Germinal center (tissue), 1 donor: ENCODE results near the gene CPNE6.

Experiments used
- DNase-seq: peaks from one replicate; pipeline ENCODE4 v3.0.0; 2012; ENCODE audit warnings: mixed read lengths, low spot score

CPNE6 gene

DNA sequence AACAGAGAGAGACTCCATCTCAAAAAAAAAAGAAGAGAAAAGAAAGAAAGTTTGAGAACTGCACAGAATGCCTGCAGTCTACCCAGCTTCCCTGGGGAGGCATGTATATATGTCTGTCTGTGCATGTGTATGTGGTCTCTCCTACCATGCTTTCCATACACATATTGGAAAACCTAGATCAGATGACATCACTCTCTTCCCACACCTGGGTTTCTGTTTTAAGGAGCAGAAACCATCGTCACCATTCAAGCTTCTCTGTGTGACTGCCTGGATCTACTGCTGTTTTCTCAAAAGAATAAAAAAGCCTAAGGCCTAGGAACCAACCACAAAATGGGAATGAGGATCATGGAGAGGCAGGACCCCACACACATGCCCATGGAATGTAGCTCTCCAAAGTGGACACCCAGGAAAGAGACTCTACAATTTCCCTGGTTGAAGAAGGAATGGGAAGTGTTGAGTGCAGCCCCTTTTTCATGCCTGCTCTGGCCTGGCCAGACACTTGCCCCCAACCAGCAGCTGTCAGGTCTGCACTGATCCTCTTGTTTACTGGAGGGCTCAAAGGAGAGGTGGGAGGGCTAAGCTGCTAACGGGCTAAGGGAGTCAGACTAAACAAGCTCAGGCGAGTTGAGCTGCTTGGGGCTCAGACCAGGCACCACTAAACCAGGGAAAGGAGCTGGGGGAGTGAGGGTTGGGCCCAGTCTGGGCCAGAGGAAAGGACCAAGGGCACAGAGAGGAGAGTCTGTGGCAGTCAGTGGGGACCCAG is 15.0 kb downstream of the CPNE6 start:
- DNase-seq: no peak

DNA sequence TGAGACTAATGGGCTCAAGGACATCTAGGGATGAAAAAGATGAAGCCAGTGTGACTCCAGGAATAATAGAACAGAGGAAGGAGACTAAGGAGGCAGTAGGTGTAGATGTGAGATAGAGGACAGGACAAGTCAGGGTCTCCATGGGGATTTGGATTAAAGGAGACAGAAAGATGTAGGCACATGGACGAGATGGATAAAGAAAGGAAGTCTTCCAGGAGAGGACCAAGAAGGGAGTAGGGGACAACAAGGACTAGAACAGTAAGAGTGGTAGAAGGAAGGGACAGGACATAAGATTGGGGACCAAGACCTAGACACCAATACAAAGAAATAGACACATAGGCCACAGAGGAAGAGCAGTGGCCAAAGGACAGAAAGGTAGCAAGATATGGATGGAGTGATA is 15.6 kb downstream of the CPNE6 start:
- no peak for DNase-seq

DNA sequence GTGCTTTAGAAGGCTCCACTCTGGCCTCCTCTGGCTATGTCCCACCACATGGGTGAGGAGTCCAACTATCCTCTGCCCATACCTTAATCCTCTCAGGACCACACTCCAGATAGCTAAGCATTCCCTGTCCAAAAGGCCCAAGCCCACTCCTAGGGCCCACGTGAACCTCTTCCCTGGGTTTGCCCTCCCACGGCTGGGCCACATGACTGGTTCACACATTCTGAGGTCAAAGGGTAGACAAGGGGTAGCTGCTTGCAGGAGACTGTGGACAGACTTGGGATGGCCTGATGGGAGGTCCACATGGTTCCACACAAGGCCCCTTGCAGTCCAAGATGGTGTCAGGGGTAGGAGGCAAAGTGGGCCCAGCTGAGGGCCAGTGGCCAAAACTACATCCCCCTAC is 16.7 kb downstream of the CPNE6 start:
- no peak for DNase-seq

DNA sequence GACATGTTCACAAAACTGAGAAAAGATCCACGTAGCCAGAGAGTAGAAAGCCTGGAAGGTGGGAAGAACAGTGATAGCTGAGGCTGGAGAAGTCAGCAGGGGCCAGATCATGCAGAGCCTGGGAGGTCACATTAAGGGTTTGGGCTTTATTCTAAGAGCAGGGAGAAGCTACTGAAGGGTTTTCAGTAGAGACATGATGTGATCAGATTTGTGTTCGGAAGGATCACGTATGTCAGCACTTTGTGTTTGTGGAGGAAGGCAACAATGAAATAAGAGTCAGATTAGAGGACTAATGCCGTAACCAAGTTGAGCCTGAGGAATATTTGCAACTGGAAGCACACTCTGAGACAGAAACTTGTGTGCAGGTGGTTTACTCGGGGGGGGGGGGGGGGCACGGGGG is 18.5 kb downstream of the CPNE6 start:
- DNase-seq: no peak

DNA sequence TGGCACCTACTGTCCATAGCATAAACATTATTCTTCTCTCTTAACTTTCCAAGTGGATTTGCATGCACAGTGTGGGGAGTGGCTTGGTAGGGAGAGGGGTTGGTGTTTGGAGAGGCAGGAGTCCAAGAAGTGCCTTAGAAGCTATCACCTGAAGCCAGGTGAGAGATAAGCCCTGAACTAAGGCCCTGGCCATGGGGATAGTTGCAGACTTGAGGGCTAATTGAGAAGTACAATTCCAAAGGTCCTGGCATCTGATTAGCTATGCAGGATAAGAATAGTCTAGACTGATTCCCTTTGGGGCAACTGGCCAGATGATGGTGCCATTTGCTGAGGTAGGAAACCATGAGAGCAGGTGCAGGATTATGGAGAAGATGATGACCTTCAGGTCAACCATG is 20.7 kb downstream of the CPNE6 start:
- no peak for DNase-seq

DNA sequence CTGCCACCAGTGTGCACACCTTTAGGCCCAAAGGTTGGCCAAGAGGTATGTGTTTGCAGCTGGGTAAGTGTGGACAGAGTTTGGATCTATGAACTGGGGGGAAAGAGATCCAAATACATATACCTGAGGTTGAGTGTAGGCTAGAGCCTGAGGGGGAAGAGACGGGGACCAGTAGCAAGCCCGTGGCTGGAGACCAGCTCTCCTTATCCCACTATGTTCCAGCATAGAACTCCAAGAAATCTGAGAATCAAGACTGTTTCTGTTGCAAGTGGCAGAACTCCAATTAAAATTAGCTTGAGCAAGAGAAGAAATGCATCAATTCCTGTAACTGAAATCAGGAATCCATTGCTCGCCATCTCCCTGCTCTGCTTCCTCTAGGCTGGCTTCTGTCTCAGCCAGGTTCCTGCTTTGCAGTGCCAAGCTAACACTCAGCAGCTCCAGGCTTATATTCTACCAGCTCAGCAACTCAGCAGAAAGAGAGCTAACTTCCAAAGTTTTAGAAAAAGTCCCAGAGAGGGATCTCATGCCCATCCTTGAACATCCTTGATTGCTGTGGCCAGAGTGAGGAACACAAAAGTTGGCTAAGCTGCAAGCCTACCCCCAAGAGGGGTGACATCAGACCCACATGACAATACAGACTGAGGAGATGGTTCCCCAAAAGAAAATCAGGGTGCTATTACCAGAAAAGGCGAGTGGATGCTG is 21.3 kb downstream of the CPNE6 start:
- DNase-seq: no peak

DNA sequence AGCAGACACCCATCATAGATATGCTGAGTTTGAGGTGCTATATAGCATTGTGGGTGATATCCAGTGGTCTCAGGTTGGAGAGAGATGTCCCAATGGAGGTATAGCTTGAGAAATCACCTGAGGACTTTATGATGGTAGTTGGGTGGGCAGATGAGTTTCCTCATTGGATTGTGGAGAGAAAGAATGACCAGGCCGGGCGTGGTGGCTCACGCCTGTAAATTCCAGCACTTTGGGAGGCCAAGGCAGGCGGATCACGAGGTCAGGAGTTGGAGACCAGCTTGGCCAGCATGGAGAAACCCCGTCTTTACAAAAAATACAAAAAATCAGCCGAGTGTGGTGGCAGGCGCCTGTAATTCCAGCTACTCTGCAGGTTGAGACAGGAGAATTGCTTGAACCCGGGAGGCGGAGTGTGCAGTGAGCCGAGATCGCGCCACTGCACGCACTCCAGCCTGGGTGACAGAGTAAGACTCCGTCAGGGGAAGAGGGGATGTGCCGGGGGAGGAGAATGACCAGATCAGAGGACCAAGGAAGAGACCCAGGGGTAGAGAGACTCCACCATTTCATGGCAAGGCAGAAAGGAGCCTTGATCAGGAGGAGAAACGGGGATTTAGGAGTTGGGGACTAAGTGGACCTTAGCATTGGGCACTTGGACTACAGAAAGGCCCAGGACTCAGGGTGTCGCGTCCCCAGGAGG is 22.0 kb downstream of the CPNE6 start:
- no peak for DNase-seq

DNA sequence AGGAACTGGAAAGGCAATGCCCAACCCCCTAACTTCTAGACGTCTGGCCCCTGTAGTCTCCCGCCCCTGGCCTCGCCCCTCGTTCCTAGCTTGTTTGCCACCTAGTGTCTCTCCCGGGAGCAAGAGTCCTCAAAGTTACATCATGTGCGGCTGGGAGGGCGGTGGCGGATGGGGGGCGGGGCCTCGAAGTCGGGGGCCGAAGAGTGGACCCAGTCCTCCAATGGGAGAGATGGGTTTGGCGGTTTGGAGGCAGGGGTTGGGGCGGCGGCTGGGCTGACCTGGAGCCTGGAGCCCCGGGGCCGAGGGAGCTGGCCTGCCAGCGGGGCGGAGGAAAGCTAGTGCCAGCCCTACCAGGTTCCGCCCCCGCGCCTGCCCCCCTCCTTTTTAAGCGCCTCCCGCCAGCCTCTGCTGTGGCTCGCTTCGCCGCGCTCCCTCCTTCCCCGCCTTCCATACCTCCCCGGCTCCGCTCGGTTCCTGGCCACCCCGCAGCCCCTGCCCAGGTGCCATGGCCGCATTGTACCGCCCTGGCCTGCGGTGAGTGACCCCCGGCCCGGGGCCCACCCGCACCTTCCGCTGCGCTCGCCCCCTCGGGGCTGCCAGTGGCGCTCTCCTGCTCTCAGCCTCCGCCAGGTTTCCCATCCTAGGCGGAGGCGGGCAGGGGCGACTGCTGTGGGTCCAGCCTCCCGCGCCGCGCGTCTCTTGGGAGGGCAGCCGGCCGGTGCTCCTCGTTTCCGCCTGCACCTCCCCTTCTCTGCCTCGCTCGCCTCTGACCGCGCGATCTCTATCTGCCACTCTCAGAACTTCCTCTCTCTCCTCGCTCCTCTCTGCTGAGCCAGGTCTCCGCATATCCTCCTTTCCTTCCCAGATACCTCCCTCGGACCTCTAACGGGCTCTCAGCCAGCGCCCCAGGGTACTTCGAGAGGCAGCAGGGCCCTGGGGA is 22.8 kb downstream of the CPNE6 start, which contains the start of gene PCK2:
Gene PCK2, plus strand, starts transcription at position 411 of the 940 bp plus-strand sequence. Its CDS starts 95 bp downstream, at position 506.
- peak; percentile 86 for DNase-seq

DNA sequence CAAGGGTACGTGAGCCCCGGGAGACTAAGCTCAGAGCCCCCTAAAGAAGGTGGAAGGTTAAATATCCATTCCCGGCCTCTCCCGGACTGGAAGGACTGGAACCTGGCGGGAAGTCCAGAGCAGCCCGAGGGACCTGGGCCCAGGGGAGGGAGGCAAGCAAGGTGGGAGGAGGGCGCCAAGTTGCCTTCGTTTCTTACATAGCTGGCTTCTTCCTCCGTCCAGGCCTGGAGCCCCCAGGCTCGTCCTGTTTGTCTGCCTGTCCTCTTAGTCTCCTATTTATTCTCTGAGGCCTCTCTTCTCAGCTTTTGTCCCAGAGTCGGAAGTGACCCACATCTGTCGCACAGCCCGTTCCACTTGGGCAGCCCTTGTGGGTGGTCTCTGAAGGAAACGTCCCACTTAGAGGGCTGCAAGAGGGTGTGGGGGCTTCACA is 23.5 kb downstream of the CPNE6 start:
- DNase-seq: no peak

DNA sequence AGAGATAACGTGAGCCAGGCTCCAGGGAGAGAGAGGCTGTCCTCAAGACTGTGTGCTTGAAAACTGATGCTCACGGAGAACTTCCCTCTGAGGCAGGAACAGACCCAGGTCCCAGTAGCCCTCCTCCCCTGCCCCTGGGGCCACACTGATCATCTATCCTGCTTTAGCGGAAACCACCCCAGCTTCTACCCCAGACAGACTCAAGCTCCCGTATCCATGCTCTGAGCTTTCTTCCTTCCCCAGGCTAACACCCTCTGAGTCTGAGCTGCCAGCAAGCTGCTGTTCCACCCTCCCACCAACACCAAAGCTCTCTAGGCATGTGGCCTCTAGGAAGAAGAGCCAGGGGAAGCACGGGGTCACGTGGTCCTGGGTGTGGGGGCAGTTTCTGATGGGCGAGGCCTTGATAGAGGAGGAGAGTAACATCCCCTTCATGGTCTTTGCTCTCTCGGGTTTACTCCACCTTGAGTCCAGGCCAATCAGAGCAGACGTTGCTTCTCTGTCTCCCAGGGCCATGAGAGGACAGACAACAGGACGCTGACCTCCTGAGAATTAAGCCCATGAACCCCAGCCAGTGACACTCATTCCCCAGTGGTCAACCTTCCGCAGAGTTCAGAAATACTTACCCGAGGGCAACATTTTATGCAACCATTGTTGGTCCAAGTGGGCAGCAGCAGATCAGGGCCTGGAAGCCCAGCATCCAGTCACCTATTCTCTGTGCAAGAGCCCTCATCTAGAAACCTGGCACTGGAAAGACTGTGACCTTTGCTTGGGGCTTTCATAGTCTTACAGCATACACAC is 24.1 kb downstream of the CPNE6 start:
- DNase-seq: peak; percentile 63

DNA sequence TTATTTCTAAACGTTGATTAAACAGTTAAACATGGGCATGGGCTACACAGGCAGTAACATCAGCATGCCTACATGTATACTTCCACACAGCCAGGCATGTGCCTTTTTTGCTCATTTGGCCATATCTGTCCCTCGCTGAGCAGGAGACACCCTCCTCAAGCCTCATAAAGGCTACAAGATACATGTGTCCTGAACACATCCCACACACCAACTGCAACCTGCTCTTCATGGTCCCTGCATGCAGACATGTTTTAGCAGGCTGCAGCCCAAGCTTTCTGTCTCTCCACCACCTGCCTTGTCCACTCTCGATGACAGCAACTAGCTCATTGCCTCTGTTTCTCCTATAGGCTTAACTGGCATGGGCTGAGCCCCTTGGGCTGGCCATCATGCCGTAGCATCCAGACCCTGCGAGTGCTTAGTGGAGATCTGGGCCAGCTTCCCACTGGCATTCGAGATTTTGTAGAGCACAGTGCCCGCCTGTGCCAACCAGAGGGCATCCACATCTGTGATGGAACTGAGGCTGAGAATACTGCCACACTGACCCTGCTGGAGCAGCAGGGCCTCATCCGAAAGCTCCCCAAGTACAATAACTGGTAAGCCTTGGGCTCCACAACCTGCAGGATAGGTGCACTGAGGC is 25.3 kb downstream of the CPNE6 start:
- DNase-seq: no peak

DNA sequence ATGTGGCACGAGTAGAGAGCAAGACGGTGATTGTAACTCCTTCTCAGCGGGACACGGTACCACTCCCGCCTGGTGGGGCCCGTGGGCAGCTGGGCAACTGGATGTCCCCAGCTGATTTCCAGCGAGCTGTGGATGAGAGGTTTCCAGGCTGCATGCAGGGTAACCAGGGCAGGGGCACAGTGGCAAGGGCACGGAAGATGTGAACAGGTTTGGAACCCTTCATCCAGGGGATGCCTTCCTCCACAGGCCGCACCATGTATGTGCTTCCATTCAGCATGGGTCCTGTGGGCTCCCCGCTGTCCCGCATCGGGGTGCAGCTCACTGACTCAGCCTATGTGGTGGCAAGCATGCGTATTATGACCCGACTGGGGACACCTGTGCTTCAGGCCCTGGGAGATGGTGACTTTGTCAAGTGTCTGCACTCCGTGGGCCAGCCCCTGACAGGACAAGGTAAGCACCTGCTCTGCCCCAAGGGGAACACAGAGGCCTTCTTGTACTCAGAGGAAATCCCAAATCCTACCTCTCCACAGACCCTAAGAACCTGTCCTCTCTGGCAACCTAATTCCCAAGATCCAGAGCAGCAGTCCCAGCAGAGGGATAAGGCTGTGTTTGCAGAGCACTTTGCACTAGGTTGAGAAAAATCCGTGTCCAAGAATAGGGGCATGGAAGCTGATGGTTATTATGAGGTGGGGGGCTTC is 27.0 kb downstream of the CPNE6 start:
- no peak for DNase-seq

DNA sequence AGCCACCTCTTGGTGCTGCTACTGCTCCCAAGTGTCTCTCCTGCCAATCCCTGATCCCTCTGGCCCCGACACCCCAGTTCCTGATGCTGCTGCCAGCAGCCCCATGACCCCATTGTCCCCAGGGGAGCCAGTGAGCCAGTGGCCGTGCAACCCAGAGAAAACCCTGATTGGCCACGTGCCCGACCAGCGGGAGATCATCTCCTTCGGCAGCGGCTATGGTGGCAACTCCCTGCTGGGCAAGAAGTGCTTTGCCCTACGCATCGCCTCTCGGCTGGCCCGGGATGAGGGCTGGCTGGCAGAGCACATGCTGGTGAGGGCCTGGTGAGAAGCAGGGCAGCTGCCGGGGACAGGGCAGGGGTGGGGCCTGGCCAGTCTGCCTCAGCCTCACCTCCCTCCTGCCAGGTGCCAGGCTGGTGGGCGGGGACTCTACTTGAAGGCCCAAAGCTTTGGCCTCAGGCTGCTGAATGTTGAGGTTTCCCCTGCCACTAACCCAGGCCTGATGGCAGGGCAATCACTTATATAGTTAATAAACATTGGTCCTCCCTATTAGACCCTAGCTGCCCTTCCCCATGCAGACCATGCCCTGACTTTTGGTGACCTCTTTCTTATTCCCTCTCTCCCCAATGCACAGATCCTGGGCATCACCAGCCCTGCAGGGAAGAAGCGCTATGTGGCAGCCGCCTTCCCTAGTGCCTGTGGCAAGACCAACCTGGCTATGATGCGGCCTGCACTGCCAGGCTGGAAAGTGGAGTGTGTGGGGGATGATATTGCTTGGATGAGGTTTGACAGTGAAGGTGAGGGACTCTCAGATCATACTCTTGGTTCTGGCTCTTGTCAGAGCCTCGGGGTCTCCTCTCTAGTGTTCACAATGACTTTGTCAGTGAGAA is 27.8 kb downstream of the CPNE6 start:
- no peak for DNase-seq

DNA sequence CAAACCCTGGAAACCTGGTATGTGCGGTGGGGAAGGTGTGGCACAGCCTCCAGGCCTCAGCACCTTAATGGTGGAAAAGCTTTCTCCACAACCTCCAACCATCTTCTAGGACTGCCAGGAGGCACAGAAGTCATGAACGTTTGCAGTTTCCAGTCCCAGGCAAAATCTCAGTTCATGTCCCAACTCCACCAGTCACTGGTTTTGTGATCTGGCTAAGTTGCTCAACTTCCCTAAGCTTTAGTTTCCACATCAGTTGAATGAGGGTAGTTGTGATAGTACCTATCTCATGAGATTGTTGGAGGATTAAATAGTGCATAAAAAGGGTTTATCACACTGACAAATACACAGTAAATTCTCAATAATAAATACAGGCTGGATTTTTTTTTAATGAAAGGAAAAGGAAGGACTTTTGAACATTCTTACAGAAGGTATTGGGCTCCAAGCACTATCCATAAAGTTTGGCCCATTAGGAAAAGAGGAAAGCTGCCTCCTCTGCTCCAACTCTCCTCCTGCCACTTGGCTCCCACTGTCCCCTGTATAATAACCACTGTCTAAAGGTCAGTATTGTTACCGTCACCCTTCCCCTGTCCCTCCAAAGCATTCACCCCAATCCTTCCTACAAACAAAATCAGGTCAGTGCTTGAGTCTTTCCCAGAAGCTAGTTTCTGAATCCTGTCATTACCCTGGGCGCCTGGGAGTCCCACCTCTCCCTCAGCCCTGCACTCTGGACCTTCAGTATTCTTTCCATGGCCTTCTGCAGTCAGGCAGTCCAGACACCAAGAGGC is 29.0 kb downstream of the CPNE6 start:
- no peak for DNase-seq

DNA sequence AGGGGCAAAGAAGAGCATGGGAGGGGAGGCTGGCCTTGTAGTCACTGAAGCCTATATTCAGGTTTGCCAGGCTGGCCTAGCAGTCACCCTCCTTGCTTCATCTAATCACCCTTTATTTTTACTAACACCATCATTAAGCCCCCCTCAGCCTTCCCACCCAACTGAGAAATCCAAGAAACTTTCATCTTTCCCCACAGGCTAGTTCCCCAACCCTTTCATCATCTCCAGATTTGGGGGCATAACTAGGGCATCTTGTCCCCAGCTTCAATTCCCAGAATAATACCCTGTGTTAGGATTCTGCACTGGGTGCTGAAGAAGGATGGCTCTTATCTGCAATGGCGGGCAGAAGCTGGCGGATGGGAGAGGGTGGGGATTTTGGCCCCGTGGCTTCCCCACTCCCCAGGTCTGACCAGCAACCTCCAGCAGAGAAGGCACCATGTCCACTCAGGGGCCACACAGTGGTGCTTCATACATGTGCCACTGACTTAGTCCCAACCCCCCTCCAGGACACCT is 29.7 kb downstream of the CPNE6 start:
- DNase-seq: no peak

DNA sequence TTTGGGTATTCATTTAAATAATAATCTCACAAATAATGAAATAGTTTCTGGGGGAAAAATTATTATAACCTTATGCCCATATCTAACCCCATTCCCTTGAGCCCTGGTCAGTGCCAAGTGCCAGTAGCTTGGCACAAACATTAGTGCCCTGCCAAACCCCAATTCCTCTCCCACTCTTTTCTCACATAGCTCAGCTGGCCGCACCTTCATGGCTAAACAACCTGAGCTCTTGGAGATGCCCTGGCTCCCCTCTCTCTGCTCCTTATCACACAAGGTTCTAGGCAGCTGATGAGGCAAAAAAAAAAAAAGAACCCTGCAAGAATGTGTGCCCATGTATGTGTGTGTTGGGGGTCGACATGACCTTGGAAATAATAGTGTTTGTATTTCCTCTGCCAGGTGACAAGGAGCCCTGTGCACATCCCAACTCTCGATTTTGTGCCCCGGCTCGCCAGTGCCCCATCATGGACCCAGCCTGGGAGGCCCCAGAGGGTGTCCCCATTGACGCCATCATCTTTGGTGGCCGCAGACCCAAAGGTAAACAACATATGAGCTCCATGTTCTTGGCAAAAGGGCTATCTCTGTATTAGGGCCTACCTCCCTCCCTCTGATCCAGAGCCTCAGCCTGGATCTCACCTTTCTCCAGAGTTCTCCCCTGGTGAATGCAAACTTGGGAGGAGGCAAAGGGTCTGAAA is 31.1 kb downstream of the CPNE6 start:
- no peak for DNase-seq

DNA sequence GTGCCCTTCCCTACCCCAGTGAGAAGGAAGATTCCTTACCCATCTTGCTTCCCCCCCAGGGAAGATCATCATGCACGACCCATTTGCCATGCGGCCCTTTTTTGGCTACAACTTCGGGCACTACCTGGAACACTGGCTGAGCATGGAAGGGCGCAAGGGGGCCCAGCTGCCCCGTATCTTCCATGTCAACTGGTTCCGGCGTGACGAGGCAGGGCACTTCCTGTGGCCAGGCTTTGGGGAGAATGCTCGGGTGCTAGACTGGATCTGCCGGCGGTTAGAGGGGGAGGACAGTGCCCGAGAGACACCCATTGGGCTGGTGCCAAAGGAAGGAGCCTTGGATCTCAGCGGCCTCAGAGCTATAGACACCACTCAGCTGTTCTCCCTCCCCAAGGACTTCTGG is 32.1 kb downstream of the CPNE6 start:
- no peak for DNase-seq
